ENCODE data around the gene TRNT1.

DNA sequence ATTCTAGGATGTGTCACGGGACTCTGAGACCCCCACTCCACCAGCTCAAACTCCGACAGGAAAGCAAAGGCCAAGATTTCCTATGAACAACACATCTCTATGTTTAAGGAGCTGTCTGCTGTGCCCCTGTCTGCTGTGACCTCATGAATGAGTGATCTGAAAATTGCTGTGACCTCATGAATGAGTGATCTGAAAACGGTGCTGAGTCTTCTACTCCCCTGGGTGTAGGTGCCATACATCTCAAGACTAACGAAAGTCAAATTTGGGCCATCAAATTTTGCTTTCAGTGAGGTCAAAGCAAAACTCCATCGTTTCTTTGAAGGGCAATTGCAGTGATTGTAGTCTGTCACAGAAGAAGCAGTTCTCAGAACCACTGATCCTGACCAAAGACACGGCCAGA is 41.0 kb upstream of the TRNT1 start:
- TF ChIP-seq, protein P1, sequence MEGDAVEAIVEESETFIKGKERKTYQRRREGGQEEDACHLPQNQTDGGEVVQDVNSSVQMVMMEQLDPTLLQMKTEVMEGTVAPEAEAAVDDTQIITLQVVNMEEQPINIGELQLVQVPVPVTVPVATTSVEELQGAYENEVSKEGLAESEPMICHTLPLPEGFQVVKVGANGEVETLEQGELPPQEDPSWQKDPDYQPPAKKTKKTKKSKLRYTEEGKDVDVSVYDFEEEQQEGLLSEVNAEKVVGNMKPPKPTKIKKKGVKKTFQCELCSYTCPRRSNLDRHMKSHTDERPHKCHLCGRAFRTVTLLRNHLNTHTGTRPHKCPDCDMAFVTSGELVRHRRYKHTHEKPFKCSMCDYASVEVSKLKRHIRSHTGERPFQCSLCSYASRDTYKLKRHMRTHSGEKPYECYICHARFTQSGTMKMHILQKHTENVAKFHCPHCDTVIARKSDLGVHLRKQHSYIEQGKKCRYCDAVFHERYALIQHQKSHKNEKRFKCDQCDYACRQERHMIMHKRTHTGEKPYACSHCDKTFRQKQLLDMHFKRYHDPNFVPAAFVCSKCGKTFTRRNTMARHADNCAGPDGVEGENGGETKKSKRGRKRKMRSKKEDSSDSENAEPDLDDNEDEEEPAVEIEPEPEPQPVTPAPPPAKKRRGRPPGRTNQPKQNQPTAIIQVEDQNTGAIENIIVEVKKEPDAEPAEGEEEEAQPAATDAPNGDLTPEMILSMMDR (IDR thresholded peaks at IDR 0.05), result no peak
- TF ChIP-seq EP300 (IDR thresholded peaks at IDR 0.05), result no peak
